HG03558 (cell line): ENCODE results near the gene MUC2.

ENCODE experiments used
- ATAC-seq: cut with Tn5 transposase; IDR thresholded peaks from one replicate; pipeline ENCODE4 v1.9.1; 2021; ENCODE audit warnings: moderate number of reproducible peaks; ENCODE audit not compliant: unreplicated experiment; ENCODE audit errors: extremely low read depth

The MUC2 gene

DNA sequence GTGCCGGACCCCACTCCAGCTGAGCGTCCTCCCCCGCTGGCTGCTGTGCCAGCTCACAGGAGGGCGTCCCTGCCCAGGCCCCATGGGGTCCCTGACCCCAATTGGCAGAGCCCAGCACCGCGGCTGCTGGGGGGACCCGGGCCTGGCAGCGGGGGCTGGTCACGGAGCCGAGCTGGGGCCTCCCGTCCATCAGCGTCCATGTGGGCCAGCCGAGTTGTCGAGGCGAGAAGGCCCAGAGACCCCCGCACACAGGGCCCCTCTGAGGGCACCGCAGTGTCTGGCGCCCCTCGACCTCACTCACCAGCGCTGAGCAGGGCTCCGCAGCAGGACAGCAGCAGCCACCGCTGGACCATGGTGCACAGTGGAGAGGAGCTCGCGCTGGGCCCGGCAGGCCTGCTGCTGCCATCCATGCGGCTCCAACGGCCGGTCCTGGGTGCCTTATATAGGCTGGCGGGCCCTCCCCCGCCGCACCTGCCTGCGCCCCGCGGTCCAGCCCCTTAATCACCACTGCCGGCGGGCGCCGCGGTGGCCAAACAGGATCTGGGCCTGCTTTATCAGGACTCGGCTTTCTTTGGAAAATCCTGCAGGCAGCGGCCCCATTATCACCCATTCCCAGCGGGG lies 38.3 kb upstream of the MUC2 start, which contains the start of gene MUC6:
Gene MUC6, minus strand, starts transcription at position 416 of the 621 bp plus-strand sequence. Its CDS starts 63 bp downstream, at position 353.
- no peak for ATAC-seq

- ATAC-seq = no peak
Observed at GRCh38 chr11:1036931-1037330, 37.7 kb upstream of the MUC2 start.

GRCh38 chr11:1037506-1038055 lies 37.1 kb upstream of the MUC2 start:
- no peak for ATAC-seq

- no peak for ATAC-seq
Observed at GRCh38 chr11:1038361-1038760, 36.3 kb upstream of the MUC2 start.

- ATAC-seq = no peak
Observed at GRCh38 chr11:1038921-1039320, 35.8 kb upstream of the MUC2 start.

- ATAC-seq = no peak
Observed at GRCh38 chr11:1039481-1040427, 34.9 kb upstream of the MUC2 start.

GRCh38 chr11:1040428-1041148 lies 34.1 kb upstream of the MUC2 start:
- no peak for ATAC-seq

- no peak for ATAC-seq
Observed at GRCh38 chr11:1041149-1041467, 33.6 kb upstream of the MUC2 start.

DNA sequence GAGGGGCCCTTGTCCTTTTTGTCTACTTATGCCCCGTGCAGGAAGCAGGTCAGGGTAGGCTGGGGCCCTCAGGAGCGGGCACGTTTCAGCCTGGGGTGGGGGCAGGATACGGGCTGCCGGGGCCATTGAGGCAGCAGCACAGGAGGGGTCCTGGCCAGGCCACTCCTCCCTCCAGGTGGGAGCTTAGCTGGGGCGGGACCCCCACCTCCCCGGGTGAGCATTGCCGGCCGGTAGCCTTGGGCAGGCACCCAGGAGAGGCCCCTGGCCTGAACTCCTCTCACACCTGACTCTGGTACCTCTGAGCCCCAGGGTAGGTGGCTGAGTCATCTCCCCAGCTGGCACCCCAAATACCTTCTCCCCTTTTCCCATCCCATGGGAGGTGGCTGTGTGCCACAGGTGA lies 33.2 kb upstream of the MUC2 start:
- no peak for ATAC-seq

- ATAC-seq = no peak
Observed at GRCh38 chr11:1041936-1042608, 32.6 kb upstream of the MUC2 start.

- ATAC-seq = no peak
Observed at GRCh38 chr11:1042626-1043562, 31.8 kb upstream of the MUC2 start.

GRCh38 chr11:1043563-1044096 lies 31.0 kb upstream of the MUC2 start:
- ATAC-seq = no peak

DNA sequence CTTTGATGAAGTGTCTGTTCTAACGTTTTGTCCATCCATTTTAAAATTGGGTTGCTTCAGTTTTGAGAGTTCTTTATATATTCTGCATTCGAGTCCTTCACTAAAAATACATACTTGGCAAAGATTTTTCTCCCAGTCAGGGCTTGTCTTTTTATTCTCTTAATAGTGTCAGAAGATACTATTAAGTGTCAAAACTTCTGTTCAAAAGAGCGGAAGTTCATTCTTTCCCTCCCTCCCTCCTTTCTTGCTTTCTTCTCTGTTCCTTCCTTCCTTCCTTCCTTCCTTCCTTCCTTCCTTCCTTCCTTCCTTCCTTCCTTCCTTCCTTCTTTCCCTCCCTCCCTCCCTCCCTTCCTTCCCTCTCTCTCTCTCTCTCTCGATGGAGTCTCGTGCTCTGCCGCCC lies 30.5 kb upstream of the MUC2 start:
- ATAC-seq = no peak

DNA sequence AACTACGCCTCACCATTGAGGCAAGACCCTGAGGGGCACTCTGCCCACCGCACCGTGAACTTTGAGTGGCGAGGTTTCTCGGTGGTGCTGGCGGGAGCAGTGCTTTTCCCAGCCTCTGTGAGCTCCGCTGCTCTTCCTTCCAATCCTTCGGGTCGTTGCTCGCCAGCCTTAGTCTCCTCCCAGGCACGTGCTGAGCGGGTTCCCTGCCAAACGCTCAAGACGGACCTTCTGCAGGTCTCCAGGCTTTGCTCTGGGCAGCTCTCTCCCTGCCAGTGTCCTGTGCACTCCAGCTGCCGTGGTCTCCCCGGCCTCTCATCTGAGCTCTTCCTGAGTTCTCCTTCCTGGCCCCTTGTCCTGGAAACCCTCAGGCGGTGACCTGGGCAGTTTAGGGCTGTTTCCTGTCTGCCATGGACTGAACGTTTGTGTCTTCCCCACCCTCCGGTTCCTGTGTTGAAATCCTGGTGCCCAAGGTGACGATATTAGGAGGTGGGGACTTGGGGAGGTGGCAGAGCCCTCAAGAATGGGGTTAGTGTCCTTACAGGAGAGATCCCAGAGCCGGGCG lies 27.0 kb upstream of the MUC2 start:
- ATAC-seq = no peak

DNA sequence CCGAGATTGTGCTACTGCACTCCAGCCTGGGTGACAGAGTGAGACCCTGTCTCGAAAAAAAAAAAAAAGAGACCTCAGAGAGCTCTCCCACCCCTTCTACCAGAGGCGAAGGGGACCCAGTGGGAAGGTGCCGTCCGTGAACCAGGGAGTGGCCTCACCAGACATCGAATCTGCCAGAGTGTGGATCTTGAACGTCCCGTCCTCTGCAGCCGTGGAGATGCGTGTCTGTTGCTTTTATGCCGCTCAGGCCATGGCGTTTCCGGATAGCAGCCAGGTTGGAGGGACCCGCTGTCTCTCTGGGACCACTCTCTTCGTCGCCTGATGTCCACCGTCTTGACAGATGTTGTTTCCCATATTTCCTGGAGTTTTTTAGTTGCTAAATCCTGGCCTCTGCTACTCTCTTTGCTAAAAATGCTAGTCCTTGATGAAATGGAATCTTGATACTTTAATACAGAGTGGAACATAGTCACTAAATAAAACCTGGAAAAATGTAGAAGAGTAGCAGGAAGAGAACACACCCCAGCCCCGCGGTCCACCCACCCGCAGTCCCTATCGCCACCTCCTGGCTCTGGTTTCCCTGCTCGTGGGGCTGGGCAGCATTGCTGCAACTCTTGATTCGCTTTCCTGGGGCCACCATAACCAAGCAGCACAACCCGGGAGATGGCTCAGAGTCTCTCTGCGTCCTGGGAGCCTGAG lies 26.2 kb upstream of the MUC2 start:
- no peak for ATAC-seq

- ATAC-seq = no peak
Observed at GRCh38 chr11:1049071-1049405, 25.6 kb upstream of the MUC2 start.

GRCh38 chr11:1049431-1049891 lies 25.2 kb upstream of the MUC2 start:
- no peak for ATAC-seq
